Measurements from ENCODE around the gene DEFB121.

- peak; percentile 54 for TF ChIP-seq CTCF (conservative IDR thresholded peaks at IDR 0.05; ENCODE audit: low read depth, low read length)
- TF ChIP-seq EZH2 (IDR thresholded peaks at IDR 0.05; ENCODE audit: low read length, unreplicated experiment) = no peak
Measured at GRCh38 chr20:31440012-31440659, 34.1 kb upstream of the DEFB121 start, which contains the start of gene DEFB123.

All from PC-3 (cell line).